ENCODE data around the gene DLGAP3. TPM values are rescaled to one million over a fixed set of nuclear protein-coding genes. Genes with fewer than 3 reads are reported as not detected.
A peak's percentile ranks its signal among the peaks of the same experiment; 100 is the strongest.

Gene DLGAP3
- total and polyA plus RNA-seq, 2 of the 13 experiments (the other 11 are each of a cell fraction or from before 2014, with no cell fraction given), result 0.03 to 0.04 TPM

GRCh38 chr1:34859446-34860200 is 69.8 kb downstream of the DLGAP3 start, which contains the start of gene SMIM12 (continued):
- TF ChIP-seq ZNF354B (CRISPR knock-in tag; IDR thresholded peaks at IDR 0.05) (no peak), ZNF773 (CRISPR knock-in tag; IDR thresholded peaks at IDR 0.05; ENCODE audit: borderline replicate concordance) (no peak), LCORL (IDR thresholded peaks at IDR 0.05) (no peak), LCORL (CRISPR knock-in tag; IDR thresholded peaks at IDR 0.05) (peak; percentile 80), CCAR2 (optimal IDR thresholded peaks at IDR 0.05; ENCODE audit: low read depth, low read length) (peak; percentile 34), AHR (CRISPR knock-in tag; IDR thresholded peaks at IDR 0.05) (peak; percentile 66; the same call in 1 of the 2 replicates), SNAPC5 (CRISPR knock-in tag; IDR thresholded peaks at IDR 0.05; ENCODE audit: borderline replicate concordance) (no peak), ETV5 (CRISPR knock-in tag; IDR thresholded peaks at IDR 0.05; ENCODE audit: borderline replicate concordance) (peak; percentile 84), SOX5 (CRISPR knock-in tag; IDR thresholded peaks at IDR 0.05; ENCODE audit: borderline replicate concordance) (peak; percentile 63), ZBTB14 (CRISPR knock-in tag; IDR thresholded peaks at IDR 0.05) (no peak), ZXDC (CRISPR knock-in tag; IDR thresholded peaks at IDR 0.05) (peak; percentile 73; the same call in 1 of the 2 replicates), ARID3A (IDR thresholded peaks at IDR 0.05; ENCODE audit: low read depth, low read length) (no peak), CREM (IDR thresholded peaks at IDR 0.05) (peak; percentile 61), CREM (CRISPR knock-in tag; IDR thresholded peaks at IDR 0.05) (no peak), ONECUT2 (CRISPR knock-in tag; IDR thresholded peaks at IDR 0.05) (no peak), CSRNP2 (CRISPR knock-in tag; conservative IDR thresholded peaks at IDR 0.05; ENCODE audit: low read depth) (no peak), ZNF850 (CRISPR knock-in tag; conservative IDR thresholded peaks at IDR 0.05) (0 out of 2 replicates have a peak, but pooled peaks have one; percentile 74), ZBTB39 (CRISPR knock-in tag; IDR thresholded peaks at IDR 0.05) (peak; percentile 66; the same call in 1 of the 2 replicates), U2AF1 (optimal IDR thresholded peaks at IDR 0.05; ENCODE audit: low read depth, low read length) (no peak), ZNF143 (CRISPR knock-in tag; IDR thresholded peaks at IDR 0.05) (peak; percentile 81), REPIN1 (CRISPR knock-in tag; IDR thresholded peaks at IDR 0.05; ENCODE audit: borderline replicate concordance, low read depth) (peak; percentile 88; the same call in 1 of the 2 replicates)

All from HepG2 (cell line).